SK-N-SH (cell line): ENCODE measurements around the gene MBNL1.

Source experiments
- CHD2 ChIP-seq: fragments of 150-350 bp; IDR thresholded peaks from 2 replicates; pipeline ENCODE4 v1.6.1; 2018; ENCODE audit warnings: low read length; ENCODE audit not compliant: partially characterized antibody
- CTCF ChIP-seq: fragments of 200-600 bp; sonication (generic); IDR thresholded peaks from 2 replicates; pipeline ENCODE4 v1.6.1; 2017; ENCODE audit warnings: antibody characterized with exemption, mild to moderate bottlenecking, moderate library complexity
- FOXM1 ChIP-seq: IDR thresholded peaks from 2 replicates; pipeline ENCODE4 v1.4.0; 2012; ENCODE audit warnings: low read depth, mild to moderate bottlenecking
- GATA2 ChIP-seq: sonication (generic); formaldehyde crosslinking; IDR thresholded peaks from 2 replicates; pipeline ENCODE4 v1.5.0; 2020; ENCODE audit warnings: mild to moderate bottlenecking, missing genetic modification reagents
- MXI1 ChIP-seq: IDR thresholded peaks from 2 replicates; pipeline ENCODE4 v1.6.1; 2012; ENCODE audit warnings: mild to moderate bottlenecking, low read depth, low read length, improper control_type of control experiment
- RAD21 ChIP-seq: IDR thresholded peaks from 2 replicates; pipeline ENCODE4 v1.6.1; 2012; ENCODE audit warnings: mild to moderate bottlenecking, low read length

- peak; percentile 62 for TF ChIP-seq CTCF
- TF ChIP-seq GATA2 (CRISPR knock-in tag) = no peak
- TF ChIP-seq FOXM1 = no peak
- TF ChIP-seq CHD2 = no peak
- TF ChIP-seq MXI1 = no peak
- TF ChIP-seq RAD21 = peak; percentile 42
Observed at GRCh38 chr3:152466784-152467183, 198.1 kb downstream of the MBNL1 start.
